Measurements from ENCODE around the gene RYR2.
A peak's percentile ranks its signal among the peaks of the same experiment; 100 is the strongest.

Gene RYR2

DNA sequence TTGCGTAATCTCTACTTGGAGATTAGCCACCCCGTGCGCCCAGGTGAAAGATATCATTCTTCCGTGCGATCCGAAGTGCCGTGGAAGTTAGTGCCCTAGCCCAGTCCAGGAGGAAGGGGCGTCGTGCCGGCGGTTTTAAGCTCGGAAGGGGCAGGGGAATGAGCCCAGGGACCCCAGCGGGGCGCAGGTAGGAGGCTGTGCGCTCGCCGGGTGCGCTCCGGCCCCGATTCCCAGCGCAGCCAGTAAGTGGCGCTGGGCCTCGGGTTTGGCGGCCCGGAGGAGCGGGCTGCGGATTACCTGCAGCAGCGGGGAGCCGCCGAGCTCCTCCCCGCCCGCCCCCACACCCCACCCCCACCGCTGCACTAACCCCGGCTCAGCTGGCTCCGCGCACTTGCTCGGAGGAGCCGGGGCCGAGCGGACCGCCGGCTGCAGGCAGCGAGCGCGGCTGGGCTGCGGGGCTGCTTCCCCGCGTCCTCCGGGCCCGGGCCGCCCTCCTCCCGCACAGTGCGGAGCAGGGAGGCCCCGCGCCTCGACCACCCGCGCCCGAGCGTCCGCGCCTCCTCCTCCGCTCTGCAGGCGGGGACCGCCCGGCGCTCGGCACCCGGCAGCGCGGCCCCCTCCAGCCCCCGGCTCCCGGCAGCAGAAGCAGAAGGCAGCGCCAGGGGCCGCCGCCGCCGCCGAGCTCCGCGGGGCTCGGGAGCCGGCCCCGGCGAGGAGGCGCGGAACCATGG lies at the start of gene RYR2:
RYR2 (plus strand) TSS at position 390 of the 731 bp plus-strand sequence; CDS start at position 728, 338 bp downstream.
- DNase-seq (no peak), ATAC-seq (peak; percentile 46)

DNA sequence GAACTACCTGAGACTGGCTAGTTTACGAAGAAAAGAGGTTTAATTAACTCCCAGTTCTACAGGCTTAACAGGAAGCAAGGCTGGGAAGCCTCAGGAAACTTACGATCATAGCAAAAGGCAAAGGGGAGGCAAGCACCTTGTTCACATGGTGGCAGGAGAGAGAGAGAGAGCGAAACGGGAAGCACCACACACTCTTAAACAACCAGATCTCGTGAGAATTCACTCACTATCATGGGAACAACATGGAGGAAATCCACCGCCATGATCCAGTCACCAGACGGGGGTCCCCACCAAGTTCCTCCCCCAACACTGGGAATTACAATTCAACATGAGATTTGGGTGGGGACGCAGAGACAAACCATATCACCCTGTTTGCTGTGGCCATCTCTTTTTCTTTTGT lies 49.5 kb upstream of the RYR2 start:
- no peak for ATAC-seq
- no peak for DNase-seq

DNA sequence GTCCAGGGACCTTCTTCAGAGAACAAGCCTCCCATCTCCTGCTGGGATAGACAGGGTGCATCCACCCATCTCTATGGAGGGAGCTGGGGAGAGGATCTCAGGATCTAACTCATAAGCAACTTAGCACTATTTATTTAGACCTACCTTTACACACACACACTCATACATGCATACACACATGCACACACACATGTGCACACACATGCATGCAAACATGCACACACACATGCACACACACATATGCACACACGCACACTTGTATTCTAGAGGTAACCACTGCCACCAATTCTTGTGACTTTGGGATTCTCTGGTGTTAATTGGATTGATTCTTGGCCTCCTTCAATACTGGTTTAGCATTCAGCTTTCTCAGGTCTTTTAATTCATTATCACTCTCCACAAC lies 47.5 kb upstream of the RYR2 start:
- ATAC-seq (no peak), DNase-seq (no peak)

DNA sequence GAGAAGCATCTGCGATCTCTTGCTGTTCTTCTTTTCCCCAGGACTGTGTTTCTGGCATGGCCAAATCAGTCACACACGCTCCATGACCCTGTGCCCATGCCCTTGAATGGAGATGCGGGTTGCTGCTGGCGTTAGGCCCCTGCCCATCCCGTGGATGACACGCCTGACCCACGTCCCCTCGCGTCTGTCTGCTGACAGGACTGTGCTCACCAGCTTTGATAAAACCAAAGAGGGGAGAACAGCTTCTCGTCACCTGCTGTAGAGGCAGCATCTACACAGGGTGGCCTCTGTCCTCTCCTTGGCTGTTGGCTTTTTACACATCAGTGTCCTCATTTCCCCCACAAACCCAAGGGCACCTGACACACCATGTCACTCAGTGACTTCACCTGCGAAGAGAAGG lies 44.6 kb upstream of the RYR2 start:
- DNase-seq = no peak
- no peak for ATAC-seq

DNA sequence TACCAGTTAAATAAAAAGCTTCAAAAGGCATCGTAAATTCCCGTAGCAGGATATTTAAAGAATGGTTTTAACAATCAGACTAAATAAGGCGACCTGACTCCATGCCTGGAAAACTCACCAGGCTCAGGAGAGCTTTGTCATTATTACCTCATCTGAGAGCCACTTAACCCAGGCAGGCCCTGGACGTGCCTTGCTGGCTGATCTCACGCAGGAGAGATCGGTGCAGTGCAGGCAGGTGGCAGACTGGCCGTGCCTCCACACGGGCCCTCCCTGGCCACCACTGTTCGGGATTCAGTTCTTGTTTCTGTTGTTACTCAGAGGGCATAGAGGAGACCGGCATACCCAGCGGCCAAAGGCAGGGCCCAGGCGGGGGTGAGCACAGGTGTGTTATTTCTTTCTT lies 44.1 kb upstream of the RYR2 start:
- DNase-seq = no peak
- no peak for ATAC-seq

DNA sequence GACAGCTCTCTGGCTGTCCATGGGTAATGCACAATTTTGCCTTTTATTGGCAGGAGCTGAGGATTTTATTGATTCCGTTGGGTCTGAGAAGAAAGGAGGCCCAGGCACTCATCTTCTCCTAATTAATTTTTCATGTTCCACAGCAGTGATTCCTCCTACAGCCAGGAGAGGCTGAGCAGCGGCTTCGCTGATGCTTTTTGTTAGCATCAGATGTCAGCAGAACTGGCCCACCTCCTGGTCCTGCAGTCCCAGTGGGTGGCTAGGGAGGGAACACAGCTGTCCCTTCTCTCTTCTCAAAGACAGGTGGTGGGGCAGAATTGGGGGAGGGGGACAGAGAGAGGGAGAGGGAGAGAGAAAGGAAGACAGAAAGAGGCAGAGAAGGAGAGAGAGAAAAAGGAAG lies 43.4 kb upstream of the RYR2 start:
- DNase-seq (no peak), ATAC-seq (no peak)

DNA sequence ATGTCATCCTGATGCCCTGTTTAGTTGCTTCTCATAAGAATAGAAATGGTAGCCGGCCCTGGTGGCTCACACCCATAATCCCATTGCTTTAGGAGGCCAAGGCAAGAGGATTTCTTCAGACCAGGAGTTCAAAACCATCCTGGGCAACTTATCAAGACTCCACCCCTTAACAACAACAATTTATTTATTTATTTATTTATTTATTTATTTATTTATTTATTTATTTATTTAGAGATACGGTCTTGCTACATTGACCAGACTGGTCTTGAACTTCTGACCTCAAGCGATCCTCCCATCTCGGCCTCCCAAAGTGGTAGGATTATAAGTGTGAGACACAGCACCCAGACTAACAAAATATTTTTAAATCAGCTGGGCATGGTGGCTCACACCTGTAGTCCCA lies 41.8 kb upstream of the RYR2 start:
- DNase-seq = no peak
- no peak for ATAC-seq

DNA sequence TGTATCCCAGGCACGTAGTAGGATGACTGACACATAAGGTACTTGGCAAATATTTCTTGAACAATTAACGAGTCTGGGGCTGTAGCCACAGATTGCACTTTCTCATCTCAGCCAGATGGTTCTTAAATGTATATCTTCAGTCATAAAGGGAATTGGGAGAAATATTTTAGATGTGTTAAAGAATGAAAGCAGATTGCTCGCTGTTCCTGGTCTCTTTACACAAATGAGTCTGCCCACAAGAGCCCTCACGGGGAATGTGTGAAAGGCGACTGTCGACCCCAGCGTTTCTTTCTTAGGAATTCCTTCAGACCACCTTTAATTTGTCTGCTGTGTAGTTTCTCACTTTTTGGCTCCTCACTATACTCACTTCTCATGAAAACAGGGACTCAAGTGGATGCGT lies 38.5 kb upstream of the RYR2 start:
- ATAC-seq (no peak), DNase-seq (no peak)

DNA sequence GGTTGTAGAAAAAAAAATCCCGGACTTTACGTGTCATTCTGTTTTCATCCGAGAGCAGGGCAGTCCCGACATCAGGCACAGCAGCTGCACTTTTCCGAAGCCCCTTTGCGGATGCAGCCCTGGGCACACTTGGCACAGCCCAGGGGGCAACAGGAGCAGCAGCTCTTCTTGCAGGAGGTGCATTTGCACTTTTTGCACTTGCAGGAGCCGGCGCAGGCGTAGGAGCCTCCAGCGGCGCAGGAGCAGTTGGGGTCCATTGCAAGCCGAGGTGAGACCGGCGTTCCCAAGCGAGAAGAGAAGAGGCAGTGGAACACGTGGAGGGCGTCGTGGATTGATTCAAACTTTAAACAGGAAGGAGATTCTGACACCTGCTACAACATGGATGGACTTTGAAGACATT lies 37.9 kb upstream of the RYR2 start, which contains the start of gene MT1HL1:
MT1HL1 (minus strand) TSS at position 326 of the 400 bp plus-strand sequence; CDS start at position 257, 69 bp downstream.
- no peak for DNase-seq
- no peak for ATAC-seq

DNA sequence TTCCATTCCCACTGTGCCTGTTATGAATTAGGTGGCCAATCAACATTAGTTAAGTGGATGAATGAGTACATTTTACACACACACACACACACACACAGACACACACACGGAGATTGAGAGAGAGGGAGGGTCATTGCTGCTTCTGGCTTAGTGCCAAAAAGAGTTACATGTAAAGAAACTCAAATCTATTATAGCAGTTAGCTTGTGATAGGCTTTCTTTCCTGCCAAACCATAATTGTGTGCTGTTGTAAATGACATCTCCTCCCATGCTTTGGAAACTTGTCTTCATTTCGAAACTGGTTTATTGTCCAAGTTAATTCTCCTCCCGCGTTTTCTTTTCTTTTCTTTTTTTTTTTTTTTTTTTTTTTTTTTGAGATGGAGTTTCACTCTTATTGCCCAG lies 36.3 kb upstream of the RYR2 start:
- ATAC-seq (no peak), DNase-seq (no peak)

DNA sequence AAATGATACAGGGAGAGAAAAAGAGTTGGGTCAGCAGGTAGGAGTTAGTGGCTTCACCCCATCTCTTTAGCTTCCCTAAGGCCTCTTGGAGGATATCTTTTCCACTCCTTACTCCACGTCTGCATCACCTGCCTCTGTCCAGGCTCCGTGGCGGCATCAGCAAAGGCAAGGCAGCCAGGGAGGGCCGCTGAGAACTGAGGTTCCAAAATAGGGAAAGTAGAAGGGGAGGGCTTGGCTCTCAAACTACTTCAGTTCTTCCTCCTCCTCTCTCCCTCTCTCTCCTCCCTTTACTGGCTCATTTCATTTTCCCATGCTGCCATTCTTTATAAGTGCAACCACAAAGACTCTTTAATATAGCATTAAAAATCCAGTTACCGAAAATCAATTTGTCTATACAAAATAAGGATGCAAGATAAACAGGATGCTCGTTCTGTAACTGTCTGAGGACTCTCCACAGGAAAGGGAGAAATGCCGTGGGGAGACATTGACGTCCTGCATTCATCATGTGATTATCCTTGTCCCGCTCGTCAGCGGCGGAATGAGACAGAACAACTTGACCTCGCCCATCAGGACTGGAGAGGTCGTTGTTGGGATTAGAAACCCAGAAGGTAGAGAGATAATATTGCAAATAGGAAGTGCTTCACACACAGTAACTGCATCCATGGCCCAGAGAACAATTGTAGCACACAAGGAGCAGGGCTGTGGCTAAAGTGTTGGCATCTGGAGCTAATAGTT lies 34.7 kb upstream of the RYR2 start:
- DNase-seq (no peak), ATAC-seq (no peak)

DNA sequence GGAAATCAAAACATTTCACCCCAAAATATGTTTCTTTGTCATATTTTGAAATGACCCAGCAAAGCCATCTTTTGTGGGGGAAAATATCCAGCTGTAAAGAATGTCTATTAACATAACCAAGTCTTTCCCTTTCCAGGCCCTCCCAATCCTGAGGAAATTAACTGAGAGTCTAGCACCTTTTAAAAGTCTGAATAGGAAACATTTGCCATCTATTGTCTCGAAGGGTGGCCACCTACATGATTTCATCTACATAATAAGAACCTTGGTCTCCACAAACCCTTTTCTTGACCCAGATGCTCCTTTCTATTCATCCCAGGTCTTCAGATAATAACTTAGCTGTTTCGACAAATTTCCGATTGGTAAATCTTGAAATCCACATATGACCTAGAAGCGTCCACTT lies 32.4 kb upstream of the RYR2 start:
- DNase-seq (no peak), ATAC-seq (no peak)

DNA sequence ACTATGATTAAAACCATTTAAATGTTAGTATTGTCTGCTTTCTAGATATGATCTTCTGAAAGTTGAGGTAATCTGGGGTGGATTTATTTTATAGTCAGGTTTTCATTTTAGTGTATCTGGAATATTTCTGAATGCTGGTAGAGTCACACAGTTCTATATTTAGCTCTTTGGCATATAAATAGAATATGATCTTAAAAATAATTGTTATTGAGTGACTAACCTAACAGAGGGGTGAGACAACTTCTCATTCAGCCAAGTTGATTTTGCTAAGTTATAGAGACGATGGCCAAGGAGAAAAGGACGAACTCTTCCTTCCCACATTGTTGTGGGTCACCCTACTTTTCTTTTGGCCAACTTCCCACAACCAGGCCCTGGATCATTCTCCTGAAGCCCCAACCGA lies 30.6 kb upstream of the RYR2 start:
- ATAC-seq (no peak), DNase-seq (no peak)

DNA sequence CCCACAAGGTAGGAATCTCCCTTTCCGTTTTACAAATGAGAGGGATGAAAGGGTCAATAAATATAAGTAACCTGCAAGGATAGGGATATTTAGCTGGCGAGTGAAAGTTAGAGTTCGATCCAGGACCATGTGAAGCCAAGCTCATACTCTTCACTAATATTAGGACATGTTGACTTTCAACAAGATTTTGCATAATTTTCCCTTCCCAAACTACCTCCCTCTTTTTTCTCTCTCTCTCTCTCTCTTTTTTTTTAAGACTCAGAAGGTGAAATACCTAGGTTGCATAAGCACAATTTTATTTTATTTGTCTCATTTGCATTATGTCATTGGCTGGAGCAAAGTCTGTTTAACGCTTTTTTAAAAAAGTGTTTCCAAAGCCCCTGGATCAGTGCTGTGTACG lies 29.6 kb upstream of the RYR2 start:
- ATAC-seq = no peak
- no peak for DNase-seq

DNA sequence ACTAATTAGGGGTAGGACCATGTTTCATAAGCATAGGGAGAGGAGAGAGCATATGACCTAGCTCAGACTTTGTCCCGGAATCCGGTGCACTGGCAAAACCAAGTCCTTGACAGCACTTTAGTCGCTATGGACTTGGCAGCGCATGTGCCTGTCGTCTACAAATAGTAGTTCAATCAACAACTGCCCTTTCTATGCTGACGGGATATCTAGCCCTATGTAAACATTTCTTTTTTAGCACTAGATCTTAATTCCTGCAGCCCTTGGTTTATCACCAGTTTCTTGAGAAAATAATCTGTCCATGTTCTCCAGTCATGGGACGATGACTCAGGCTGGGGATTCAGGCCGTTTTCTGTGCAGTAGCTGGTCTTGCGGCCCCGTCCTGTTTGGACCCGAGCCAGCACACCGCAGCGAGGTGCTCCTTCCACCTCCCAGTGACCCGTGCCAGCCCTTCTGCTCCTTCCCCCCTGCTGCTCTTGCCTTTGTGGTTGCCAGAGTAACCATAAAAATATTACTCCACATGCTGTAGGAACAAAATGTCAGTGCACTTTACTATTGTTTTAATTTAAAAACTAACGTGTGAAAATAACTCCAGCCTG lies 29.1 kb upstream of the RYR2 start:
- DNase-seq (no peak), ATAC-seq (no peak)

DNA sequence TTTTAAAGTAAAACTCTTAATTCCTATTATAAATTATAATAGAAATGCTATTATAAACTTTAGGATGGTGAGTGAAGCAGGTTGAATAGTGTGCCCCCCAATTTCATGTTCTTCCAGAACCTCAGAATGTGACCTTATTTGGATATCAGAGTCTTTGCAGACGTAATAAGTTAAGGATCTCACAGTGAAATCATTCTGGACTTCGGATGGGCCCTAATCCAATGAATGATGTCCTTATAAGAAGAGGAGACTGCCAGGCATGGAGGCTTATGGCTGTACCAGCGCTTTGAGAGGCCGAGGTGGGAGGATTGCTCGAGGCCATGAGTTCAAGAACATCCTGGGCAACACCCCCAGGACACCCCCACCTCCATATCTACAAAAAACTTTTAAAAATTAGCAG lies 28.4 kb upstream of the RYR2 start:
- ATAC-seq = no peak
- no peak for DNase-seq

DNA sequence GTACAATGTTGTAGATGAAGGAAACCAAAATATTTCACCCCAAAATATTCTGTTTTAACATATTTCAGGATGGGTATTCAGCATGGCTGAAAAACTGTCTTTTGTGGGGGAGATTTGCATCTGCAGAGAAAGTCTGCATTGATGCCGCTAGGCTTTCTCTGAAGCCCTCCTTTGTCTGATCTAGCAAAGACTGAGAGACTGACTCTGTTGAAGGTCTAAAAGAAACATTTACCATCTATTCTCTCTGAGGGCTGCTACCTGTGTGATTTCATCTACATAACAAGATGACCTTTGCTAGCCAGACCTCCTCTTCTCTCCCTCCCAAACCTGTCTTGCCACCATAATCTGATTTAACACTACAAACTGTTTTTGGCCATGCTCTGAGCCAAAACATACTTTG lies 25.4 kb upstream of the RYR2 start:
- ATAC-seq = no peak
- DNase-seq = no peak

DNA sequence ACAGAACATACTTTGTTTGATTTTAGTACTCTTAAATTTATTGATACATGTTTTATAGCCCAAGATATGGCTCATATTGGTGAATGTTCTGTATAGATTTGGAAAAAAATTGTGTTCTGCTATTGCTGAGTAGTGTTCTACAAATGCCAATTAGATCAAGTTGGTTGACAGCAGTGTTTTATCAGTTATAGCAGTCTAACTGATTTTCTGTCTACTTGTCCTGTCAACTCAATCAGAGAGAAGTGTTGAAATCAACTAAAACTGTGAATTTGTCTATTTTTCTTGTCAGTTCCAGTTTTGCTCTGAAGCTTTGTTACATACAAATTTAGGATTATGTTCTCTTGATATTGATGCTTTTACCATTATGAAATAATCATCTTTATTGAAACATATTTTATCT lies 23.1 kb upstream of the RYR2 start:
- DNase-seq (no peak), ATAC-seq (no peak)

DNA sequence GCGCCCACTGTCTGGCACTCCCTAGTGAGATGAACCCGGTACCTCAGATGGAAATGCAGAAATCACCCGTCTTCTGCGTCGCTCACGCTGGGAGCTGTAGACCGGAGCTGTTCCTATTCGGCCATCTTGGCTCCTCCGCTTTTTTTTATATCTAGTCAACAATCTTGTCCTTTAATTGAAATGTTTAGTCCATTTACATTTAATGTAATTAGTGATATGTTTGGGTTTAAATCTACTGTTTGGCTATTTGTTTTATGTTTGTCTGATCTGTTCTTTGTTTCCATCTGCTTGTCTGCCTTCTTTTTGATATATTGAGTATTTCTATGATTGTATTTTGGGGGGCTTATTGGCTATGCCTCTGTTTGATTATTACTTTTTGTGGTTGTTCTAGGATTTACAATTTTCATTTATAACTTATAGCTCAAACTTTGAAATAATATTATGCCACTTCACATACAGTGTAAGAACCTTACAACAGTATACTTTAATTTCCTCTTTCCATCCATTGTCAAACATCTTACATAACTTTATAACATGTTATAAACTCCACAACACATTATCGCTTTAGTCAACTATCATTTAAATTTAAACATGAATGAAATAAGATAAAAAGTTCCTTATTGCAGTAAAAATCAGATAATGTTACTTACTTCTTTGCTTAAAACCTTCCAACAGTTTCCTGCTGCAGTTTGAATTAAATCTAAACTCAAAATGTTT lies 16.5 kb upstream of the RYR2 start:
- DNase-seq (no peak), ATAC-seq (no peak)

DNA sequence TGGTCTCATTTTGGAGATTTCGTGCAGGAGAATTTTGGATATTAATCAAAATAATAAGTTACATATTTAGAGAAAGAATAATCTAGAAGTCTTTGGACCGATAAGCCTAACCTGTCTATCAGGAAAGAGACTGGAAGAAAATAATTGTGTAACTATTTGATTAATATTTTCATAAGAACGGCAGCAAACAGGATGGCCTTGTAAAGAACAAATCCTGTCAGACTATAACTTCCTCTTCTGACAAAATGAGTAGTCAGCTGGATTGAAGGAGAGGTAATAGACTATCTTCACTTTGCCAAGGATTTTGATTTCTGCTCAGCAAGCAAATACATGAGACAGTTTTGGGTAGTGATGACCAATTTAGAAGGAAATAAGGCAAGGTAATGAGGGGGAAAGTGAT lies 12.7 kb upstream of the RYR2 start:
- ATAC-seq (no peak), DNase-seq (no peak)

DNA sequence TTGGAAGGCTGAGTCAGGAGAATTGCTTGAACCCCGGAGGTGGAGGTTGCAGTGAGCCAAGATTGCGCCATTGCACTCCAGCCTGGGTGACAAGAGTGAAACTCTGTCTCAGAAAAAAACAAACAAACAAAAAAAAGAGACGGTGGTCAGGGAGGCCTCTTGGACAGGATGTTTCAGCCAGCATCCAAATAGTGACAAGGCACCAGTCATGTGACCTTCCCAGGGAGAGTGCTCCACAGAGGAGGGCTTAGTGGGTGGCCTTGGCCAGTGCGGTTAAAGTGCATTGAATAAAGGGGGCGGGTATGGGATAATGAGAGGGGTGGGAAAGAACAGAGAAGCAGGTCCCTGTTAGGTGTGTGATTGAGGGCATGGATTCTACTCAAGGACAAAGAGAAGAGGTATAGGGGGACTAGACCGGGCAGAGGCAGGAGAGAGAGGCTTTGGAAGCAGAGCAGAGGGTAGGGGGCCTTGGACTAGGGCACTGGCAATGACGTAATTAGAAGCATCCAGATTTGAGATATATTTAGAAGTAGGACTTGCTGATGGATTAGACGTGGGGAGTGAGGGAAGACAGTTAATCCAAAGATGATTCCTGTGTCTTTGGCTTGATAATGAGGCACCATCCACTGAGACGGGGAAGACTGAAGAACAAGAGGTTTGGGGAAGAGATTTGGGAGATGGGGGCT lies 12.0 kb upstream of the RYR2 start:
- ATAC-seq (no peak), DNase-seq (no peak)

DNA sequence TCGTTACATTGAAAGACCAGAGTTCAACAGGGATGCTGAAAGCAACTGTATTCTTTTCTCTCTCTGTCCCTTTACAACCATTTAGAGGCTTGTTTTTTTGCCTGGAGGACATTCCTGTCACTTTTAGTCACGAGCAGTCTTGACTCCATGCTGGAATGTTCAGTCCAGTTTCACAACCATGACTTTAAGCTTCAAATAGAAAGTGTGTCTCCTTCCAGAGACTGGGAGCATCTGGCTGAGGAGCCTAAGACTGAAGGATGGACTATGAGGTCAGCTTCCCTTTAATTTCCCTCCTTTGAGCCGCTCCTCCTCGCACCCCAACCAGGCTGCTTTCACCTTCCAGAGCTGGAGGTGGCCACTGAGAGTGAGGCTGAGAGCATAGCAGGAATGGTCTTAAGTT lies 10.5 kb upstream of the RYR2 start:
- DNase-seq = no peak
- ATAC-seq = no peak
